T-helper 9 cell (primary cell): ENCODE measurements around the gene EIF2B1.
A peak's percentile ranks its signal among the peaks of the same experiment; 100 is the strongest.
"Not testable (repeated sequence)": the region's sequence is repeated elsewhere in the genome, so short reads cannot be mapped to it uniquely, and the experiment has no call there.

Source experiments
- DNase-seq: peaks from one replicate; pipeline ENCODE4 v3.0.0-alpha.2; 2020

EIF2B1 gene

DNA sequence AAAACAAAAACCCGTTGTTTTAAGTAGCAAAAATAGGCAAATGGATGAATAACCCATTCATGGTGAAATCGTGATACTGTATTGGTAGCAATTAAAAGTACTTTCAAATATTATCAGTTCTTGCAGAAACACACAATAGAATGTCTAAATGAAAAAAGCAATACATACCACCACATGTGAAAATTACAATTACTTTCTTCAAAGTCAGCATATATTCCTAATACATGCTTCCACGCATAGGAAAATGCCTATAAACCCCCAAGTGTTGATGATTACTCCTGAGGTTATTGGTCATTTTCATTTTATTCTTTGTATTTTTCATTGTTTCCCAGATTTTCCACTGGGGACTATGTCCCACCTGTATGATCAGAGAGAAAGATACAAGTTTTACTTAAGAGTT is 16.3 kb downstream of the EIF2B1 start:
- DNase-seq: no peak

DNA sequence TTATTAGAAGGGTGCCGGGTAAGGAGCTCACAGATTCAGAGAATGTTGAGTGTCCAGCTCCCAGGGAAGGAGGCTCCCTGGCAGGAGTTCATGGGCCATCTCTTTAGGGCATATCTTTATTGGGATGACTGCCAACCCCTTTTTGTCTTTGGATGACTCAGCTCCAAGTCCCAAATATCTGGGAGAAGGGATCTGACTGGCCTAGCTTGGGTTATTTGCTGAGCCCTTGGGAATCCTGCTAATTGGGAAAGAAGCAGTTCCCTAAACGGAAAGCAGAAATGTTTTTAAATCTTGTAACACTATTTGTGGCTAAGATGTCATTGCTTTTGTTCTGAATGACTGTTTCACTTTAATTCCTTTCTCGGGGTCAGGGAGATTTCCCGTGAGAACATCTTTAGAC is 19.0 kb downstream of the EIF2B1 start:
- no peak for DNase-seq

DNA sequence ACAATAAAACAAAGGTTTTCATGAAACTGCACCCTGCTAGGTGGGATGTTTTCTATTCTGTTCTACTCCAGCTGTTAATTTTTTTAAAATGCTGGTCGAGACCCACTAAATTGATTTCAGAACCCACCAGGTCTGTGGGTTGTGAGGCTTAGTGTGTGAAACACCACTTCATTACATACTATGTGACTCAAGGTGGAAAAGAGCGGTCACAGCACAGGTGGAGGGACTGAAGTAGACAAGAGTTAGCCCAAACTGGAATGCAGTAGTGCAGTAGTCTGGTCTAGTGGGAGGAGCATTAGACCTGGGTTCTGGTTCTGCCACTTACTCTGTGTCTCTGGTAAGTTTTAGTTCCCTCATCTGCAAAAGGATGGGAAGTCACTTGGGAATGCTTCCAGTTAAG is 19.4 kb downstream of the EIF2B1 start:
- DNase-seq: no peak

DNA sequence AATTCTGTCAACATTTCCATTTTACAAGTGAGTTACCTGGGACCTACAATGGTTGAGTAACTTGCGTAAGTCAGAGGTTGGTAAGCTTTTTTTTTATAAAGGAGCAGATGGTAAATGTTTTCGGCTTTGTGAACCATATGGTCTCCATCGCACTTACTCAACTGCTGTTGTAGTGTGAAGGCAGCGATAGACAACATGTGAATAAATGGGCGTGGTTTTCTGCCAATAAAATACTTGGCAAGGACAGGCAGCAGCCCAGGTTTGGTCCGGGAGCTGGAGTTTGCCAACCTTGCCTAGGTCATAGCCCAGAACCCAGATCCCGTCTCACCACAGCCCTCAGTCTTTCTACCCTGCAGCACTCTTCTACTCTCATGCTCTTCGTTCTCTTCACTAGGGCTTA is 25.3 kb downstream of the EIF2B1 start:
- DNase-seq: no peak

DNA sequence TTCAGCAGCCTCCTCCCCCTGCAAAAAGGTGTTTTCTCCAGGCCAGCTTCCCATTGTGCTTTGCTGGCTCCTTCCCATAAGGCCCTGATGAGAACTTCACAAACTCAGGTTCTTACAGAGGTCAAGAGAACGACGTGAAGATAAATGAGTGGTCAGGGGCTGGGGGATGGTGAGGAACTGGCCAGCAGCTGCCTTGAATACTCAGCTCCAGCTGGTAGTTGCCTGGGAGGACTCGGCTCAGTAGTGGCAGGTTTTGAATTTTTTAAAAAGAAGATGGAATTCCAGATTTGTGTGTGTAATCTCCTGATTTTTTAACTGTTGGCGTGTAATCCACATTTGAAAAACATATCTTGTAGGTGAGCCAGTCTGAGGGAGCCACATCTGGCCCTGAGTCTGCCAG is 25.7 kb downstream of the EIF2B1 start:
- DNase-seq: no peak

DNA sequence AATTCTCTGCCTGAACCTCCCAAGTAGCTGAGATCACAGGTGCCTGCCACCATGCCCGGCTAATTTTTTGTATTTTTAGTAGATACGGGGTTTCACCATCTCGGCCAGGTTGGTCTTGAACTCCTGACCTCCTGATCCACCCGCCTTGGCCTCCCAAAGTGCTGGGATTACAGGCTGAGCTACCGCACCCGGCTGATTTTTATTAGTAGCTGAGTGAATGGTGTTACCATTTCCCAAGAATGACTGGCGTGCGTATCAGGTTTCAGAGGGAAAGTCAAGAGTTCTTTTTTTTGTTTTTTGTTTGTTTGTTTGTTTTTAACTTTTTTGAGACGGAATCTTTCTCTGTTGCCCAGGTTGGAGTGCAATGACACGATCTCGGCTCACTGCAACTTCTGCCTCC is 30.0 kb downstream of the EIF2B1 start:
- DNase-seq: not testable (repeated sequence)

DNA sequence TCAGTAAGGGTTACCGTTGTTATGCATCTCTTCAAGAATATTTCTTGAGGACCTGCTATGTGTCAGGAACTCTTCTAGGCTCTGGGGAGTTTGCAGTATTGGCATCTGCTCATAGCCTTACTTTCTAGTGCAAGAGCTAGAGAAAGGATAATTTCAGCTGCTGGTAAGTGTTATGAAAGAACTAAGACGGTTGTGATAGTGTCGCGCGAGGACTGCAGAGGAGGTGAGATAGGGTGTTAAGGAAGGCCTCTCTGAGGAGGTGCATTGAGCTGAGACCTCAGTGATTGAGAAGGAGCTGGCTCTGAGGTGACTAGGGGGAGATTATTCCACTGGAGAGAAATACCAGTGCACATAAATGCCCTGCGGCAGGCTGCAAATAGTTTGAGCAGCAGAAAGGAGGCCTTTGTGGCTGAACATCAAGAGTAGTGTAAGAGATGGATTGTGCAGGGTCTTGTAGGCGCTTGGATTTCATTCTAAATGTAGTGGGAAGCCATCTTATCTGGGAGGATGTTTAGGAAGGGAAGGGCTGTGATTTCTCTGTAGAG is 30.8 kb downstream of the EIF2B1 start:
- DNase-seq: no peak

DNA sequence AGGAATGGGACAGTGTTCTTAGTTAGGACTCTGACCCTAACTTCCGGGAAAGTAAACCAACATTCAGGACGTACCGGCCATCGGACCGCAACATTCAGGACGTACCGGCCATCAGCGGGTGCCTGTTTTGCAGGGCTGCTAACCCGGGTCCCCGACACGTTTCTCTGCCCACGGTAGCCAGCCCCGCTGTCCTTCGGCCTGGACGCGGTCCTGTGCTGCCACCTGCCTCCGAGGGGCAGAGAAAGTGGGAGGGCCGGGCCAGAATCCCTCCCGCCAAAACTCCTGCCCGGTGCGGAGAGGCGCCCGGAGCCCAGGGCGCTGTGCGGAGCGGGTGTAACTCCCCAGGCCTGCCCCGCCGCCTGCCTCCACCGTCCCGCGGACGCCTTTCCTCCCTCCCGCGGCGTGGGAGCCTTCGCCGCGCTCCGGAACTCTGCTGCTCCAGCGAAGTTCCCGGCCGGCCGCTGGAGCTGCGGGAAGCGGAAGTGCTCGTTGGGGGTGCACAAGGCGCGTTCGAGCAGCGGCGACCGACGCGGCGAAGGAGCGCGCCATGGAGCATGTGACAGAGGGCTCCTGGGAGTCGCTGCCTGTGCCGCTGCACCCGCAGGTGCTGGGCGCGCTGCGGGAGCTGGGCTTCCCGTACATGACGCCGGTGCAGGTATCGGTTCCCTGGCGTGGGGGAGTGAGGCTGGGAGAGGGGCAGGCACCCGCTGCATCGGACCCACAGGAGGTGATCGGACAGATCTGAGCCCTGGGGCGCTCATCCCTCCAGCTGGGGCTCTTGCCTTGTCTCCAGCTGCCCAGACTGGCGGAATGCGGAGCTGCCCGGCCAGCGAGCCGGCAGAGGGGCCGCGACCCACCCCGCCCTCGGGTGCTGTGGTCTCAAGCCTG is 31.6 kb downstream of the EIF2B1 start, which contains the start of gene DDX55:
Gene DDX55 (plus strand): TSS at position 498 of the 888 bp plus-strand sequence. CDS start 50 bp downstream, at position 548.
- DNase-seq: peak; percentile 84

DNA sequence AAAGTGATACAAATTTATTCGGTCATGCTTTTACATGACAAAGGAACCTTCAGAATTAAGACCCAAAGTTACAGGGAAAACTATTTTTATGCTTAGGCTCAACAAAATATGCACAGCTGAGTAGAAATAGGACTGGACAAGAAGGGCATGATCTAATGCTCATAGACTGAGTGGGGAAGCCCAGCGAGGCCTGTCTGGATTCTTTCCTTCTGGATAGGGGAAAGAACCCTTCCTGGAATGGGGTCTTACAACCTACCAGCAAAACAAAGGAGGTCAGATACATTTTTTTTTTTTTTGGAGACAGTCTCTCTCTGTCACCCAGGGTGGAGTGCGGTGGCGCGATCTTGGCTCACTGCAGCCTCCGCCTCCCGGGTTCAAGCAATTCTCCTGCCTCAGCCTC is 33.8 kb downstream of the EIF2B1 start:
- no peak for DNase-seq

DNA sequence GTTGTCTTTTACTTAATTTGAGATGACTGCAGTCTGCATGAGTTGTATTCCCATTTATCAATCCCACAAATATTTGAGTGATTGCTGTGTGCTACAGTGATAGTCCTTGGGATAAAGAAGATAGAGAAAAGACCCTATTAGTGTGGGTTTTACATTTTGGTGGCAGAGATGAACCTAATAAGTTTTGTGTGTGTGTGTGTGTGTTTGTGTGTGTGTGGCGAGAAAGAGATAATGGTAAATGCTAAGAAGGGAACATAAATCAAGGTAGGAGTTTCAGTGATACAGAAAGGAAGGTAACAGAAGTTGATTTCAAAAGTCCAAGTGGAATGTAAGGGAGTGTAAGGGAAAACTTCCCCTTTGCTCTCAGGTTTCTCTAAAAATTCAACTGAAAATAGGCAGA is 34.2 kb downstream of the EIF2B1 start:
- DNase-seq: no peak

DNA sequence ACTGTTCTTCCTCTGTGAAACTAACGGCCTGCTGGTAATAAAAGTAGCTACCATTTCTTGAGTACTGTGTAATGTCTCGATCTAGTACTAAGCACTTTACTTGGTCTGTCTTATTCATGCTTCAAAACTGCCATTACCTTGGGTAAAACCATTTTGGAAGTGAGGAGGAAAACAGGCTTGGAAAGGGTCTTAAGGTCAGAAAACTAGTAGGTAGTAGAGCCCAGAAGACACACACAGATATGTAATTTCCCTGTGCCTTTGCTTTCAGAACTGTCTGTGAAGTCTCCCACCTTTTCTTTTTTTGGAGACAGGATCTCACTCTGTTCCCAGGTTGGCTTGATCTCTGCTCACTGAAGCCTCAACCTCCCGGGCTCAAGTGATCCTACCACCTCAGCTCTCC is 35.0 kb downstream of the EIF2B1 start:
- DNase-seq: no peak

DNA sequence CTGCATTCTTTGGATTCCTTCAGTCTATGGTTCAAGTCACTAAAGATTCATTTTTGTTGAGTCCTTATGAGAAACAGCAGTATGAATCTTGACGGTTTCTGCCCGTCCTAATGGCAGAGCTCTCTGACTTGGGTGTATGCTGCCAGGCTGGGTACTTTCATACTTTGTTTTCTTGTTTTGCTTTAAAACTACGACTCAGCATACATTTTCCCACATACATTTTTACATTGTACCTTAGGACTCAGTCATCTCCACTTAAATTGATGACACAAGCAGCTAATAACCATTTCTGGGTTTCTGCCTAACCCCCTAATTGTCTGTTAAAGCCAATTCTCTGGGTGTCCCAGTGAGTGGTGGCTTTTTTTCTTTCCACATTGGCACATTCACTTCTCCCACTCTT is 36.4 kb downstream of the EIF2B1 start:
- no peak for DNase-seq

DNA sequence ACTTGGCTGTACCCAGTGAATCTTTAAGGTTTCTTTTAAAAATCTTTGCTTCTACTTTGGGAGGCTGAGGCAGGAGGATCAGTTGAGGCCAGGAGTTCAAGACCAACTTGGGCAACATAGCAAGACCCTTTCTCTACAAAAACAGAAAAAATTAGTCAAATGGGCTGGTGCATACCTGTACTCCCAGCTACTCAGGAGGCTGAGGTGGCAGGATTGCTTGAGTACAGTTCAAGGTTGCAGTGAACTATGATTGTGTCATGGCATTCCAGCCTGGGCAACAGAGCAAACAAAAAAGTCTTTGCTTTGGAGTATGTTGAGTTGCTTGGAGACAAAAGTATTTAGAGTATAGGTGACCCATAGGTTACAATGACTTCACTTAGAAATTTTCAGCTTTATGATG is 37.8 kb downstream of the EIF2B1 start:
- no peak for DNase-seq

DNA sequence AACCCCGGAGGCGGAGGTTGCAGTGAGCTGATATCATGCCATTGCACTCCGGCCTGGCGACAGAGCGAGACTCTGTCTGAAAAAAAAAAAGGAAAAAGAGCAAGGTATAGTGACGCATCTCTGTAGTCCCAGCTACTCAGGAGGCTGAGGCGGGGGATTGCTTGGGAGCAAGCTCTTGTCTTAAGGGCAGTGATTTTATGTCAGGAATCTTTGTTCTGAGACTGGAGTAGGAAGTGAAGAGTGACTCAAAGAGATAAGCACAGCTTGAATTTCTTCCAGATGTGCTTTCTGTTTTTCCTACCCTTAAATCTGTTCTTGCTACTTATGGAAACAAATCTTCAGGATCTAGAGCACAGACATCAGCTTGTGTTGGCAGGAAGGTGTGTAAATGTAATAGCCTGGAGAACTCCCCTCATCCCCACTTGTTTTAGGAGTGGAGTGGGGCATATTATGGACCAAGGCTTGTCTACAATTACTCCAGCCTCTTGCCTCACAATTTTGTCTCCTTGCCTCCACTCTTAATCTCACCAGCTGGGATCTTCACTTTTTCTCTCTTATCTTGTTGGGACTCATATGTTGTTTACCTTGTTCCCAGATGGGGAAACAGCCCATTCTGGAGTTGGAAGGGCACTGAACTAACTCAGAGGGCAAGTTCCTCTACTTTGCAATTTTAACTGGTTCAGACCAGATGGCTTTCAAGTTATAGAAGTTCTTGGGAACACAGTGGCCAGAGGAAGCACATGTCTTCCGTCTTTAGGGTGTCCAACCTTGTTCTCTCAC is 41.6 kb downstream of the EIF2B1 start:
- no peak for DNase-seq

DNA sequence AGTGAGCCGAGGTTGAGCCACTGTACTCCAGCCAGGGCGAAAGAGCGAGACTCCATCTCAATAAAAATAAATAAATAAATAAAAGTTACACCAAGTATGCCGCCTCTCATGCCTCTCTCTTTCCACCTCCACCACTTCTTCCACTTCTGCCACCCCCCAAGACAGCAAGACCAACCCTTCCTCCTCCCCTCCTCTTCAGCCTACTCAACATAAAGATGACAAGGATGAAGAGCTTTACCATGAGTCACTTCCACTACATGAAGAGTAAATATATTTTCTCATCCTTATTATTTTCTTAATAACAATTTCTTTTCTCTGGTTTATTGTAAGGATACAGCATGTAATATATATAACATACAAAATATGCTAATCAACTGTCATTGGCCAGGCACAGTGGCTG is 52.7 kb downstream of the EIF2B1 start:
- DNase-seq: no peak

DNA sequence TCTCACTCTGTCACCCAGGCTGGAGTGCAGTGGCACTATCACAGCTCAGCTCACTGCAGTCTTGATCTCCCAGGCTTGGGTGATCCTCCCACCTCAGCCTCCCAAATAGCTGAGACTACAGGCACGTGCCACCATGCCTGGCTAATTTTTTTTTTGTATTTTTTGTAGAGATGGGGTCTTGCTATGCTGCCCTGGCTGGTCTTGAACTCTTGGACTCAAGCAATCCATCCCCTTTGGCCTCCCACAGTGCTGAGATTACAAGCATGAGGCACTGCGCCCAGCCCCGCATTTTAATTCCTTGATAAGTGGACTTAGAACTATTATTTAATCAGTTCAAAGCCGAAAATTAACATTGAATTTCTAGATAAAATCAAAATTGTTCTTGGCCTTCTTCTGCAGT is 54.7 kb downstream of the EIF2B1 start:
- DNase-seq: not testable (repeated sequence)

DNA sequence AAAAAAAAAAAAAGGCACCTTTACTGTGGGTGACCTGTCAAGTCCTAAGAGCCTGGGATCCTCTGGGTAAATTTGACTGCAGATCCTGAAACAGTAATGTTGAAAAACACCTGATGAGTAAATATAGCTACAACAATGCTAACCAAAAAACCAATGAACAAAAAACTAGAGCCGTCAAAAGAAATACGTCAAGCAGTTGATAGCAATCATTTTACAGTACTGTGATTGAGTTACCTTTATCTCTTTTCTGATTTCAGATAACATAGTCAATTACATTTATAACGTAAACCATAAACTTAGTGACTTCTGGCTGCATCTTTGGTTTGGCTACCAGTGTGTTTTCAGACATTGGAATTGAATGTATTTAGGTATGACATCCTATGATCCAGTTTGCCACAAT is 55.2 kb downstream of the EIF2B1 start:
- DNase-seq: no peak

DNA sequence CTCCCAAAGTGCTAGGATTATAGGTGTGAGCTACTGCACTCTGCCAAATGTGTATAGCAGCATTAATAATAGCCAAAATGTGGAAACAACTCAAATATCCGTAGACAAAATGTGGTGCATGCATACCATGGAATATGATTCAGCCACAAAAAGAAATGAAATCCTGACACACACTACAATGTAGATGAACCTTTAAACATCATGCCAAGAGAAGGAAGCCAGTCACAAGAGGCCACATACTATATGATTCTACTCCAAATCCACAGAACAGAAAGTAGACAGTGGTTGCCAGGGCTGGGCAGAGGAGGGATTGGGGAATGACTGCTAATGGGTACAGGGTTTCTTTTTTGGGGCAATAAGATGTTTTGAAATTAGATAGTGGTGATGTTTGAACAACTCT is 56.9 kb downstream of the EIF2B1 start:
- no peak for DNase-seq

DNA sequence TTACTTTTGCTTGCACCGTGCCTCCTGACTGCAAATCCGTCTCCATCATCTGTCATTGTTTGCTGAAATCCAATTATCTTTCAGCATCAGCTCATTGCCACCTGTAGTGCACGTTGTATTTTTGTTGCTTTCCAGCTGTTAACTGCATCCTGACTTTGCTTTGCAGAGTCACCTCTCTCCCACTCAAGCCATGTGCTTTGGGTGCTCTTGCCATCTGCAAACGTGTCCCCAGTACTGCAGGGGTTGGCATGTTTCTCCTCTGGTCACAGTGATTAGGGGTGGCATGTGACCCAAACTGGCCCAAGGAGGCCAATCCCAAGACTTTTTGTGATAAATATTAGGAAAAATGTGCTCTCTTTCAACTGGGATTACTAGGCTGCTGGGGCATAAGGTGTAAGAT is 59.6 kb downstream of the EIF2B1 start:
- no peak for DNase-seq

DNA sequence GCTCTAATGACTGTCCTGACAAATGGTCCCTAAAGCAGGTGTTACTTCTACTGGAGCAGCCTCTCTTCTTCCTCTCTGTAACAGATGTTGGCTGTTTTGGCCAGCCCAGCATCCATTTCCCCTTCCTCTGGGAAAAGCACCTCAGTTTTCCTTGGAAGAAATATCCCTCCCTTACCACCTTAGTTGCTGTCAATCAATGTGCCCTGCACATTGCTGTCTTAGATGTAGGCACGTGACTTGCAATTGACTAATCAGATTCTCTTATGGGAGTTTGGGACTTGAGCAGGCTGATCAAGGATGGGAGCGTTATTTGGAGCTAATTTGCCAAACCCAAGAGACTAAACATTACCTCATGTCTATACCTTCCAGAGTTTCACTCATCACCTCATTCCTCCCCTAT is 61.1 kb downstream of the EIF2B1 start:
- DNase-seq: no peak

DNA sequence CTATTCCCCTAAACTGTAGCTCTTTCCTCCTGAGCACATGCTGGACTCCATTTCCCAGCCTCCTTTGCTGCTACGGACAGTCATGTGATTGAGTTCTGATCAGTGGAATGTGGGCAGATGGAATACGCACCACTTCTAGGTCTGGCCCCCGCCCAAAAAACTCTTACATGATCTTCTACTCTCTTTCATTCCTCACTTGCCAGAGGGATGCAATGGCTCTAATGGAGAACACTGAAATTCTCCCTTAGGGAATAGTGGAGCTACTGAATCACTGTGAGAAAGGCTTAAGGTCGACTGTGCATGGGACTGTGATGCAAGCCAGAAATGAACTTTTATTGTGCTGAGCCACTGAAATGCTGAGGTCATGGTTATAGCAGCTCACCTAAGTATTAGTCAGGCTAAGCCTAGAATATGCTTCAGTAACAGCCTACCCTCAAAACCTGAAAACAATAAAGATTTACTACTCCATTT is 62.1 kb downstream of the EIF2B1 start:
- no peak for DNase-seq
